Parathyroid adenoma (tissue), 2 donors: ENCODE data around the gene RNF126.
"Not testable (repeated sequence)": the region's sequence is repeated elsewhere in the genome, so short reads cannot be mapped to it uniquely, and the experiment has no call there.

Experiments used
- H2AFZ ChIP-seq: fragments of 300-600 bp; sonication (generic); one replicate; pipeline ENCODE4 v1.7.0; 2017; ENCODE audit warnings: antibody characterized with exemption, mild to moderate bottlenecking
- H3K27ac ChIP-seq: fragments of 300-600 bp; sonication (generic); one replicate; pipeline ENCODE4 v1.7.0; 2017
- H3K27me3 ChIP-seq: fragments of 300-600 bp; sonication (generic); one replicate; pipeline ENCODE4 v1.7.0; 2017; ENCODE audit warnings: low read length; ENCODE audit not compliant: control insufficient read depth, insufficient read depth
- H3K36me3 ChIP-seq: fragments of 300-600 bp; sonication (generic); one replicate; pipeline ENCODE4 v1.7.0; 2017; ENCODE audit warnings: low read length; ENCODE audit not compliant: control insufficient read depth, insufficient read depth
- H3K4me1 ChIP-seq: fragments of 300-600 bp; sonication (generic); one replicate; pipeline ENCODE4 v1.7.0; 2017; ENCODE audit warnings: control low read depth
- H3K4me2 ChIP-seq: fragments of 300-600 bp; sonication (generic); one replicate; pipeline ENCODE4 v1.7.0; 2017; ENCODE audit warnings: low read length
- H3K4me3 ChIP-seq: fragments of 300-600 bp; sonication (generic); one replicate; pipeline ENCODE4 v1.7.0; 2017; ENCODE audit warnings: low read depth, low read length
- H3K79me2 ChIP-seq: fragments of 300-600 bp; sonication (generic); one replicate; pipeline ENCODE4 v1.7.0; 2017; ENCODE audit warnings: control low read depth
- H3K9ac ChIP-seq: fragments of 300-600 bp; sonication (generic); one replicate; pipeline ENCODE4 v1.7.0; 2017; ENCODE audit warnings: mild to moderate bottlenecking
- H3K9me3 ChIP-seq: fragments of 300-600 bp; sonication (generic); one replicate; pipeline ENCODE4 v1.7.0; 2017; ENCODE audit warnings: low read length; ENCODE audit not compliant: control insufficient read depth
- TF ChIP-seq, protein P1 (sequence below): fragments of 300-600 bp; sonication (generic); IDR thresholded peaks from one replicate; pipeline ENCODE4 v1.7.0; 2017; ENCODE audit warnings: antibody characterized with exemption, mild to moderate bottlenecking
- donor health status: primary hyperparathyroidism.

The RNF126 gene

DNA sequence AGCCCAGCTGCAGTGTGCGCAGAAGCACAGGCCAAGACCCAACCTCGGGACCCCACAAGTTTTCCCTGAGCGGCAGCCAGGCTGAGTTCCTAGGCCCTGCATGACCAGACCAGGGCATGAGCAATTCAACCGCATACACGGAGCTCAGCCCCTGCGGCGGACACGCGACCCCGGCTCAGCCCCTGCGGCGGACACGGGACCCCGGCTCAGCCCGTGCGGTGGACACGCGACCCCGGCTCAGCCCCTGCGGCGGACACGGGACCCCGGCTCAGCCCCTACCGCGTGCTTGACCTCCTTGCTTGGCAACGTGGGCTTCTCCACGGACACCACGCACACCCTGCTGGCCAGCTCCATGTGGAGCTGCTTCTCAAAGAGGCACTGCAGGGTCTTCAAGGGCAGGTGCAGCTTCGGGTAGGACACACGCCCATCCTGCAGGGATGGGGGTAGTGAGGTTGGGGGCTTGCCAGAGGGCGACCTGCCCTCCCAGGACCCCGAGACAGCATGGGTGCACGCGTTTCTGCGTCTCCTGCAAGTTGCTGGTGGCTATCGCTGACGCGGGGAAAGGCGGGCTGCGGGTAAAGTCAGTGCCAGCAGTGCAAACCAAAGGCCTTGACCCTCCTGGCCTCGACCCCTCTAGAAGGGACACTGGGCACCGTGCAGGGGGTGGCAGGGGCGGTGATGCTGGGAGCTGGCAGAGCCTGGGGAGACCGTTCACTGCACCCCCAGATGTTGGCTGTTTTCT is 39.7 kb downstream of the RNF126 start:
- Histone ChIP-seq H3K4me2 (no peak overlapping the region), H3K27me3 (no peaks in the 10 kb centered on the region), H3K4me3 (no peak overlapping the region), H3K36me3 (no peaks in the 10 kb centered on the region), H3K79me2 (no peaks in the 10 kb centered on the region), H3K27ac (no peak overlapping the region), H3K9me3 (no peaks in the 10 kb centered on the region), H3K4me1 (no peaks in the 10 kb centered on the region), H2AFZ (no peak overlapping the region), H3K9ac (no peak overlapping the region)
- TF ChIP-seq, protein P1, sequence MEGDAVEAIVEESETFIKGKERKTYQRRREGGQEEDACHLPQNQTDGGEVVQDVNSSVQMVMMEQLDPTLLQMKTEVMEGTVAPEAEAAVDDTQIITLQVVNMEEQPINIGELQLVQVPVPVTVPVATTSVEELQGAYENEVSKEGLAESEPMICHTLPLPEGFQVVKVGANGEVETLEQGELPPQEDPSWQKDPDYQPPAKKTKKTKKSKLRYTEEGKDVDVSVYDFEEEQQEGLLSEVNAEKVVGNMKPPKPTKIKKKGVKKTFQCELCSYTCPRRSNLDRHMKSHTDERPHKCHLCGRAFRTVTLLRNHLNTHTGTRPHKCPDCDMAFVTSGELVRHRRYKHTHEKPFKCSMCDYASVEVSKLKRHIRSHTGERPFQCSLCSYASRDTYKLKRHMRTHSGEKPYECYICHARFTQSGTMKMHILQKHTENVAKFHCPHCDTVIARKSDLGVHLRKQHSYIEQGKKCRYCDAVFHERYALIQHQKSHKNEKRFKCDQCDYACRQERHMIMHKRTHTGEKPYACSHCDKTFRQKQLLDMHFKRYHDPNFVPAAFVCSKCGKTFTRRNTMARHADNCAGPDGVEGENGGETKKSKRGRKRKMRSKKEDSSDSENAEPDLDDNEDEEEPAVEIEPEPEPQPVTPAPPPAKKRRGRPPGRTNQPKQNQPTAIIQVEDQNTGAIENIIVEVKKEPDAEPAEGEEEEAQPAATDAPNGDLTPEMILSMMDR = no peak

DNA sequence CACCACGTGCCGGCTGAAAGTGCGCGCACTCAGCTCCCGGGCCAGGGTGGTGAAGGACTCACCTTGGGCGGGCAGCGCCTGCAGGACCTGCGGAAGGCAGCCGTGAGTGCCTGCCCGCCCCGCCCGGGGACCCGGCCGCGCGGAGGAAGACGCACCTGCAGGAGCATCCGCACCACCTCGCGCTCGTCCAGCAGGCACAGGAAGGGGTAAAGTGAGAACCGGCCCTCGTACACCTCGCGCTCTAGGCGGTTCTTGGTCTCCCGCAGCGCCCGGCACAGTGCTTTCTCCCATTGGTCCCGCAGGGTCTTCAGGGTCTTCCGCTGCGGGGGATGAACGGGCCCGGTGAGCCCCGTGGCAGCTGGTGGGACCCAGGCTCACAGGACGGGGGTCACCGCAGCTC is 40.3 kb downstream of the RNF126 start:
- Histone ChIP-seq H3K79me2 (no peaks in the 10 kb centered on the region), H3K27me3 (no peaks in the 10 kb centered on the region), H3K4me2 (no peak overlapping the region), H3K9me3 (no peaks in the 10 kb centered on the region), H3K9ac (no peak overlapping the region), H3K4me3 (no peak overlapping the region), H3K36me3 (no peaks in the 10 kb centered on the region), H2AFZ (no peak overlapping the region), H3K4me1 (no peaks in the 10 kb centered on the region), H3K27ac (no peak overlapping the region)
- TF ChIP-seq, protein P1 = no peak

DNA sequence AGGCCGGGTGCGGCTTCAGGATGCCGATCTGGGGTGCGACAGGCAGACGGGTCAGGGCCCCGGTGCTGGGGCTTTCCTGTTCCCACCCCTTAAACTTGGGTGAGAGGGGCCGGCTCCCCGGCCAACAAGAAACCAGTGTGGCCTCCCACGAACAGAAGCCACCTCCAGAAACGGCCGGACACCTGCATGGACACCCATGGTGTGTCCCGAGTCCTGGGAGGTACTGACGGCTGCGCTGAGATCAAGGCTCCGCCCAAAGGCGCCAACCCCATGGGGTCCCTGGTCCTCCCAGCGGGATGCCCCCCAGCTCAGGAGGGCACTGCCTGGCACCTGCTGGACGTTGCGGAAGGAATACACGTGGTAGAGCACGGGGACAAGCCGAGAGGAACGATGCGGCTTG is 41.2 kb downstream of the RNF126 start:
- no peaks in the 10 kb centered on the region for H3K27me3 ChIP-seq
- H3K4me2 ChIP-seq = no peak overlapping the region
- TF ChIP-seq, protein P1 = no peak
- no peaks in the 10 kb centered on the region for H3K4me1 ChIP-seq
- no peaks in the 10 kb centered on the region for H3K9me3 ChIP-seq
- H3K9ac ChIP-seq = no peak overlapping the region
- no peak overlapping the region for H2AFZ ChIP-seq
- no peaks in the 10 kb centered on the region for H3K79me2 ChIP-seq
- no peak overlapping the region for H3K4me3 ChIP-seq
- H3K27ac ChIP-seq = no peak overlapping the region
- H3K36me3 ChIP-seq = no peaks in the 10 kb centered on the region

DNA sequence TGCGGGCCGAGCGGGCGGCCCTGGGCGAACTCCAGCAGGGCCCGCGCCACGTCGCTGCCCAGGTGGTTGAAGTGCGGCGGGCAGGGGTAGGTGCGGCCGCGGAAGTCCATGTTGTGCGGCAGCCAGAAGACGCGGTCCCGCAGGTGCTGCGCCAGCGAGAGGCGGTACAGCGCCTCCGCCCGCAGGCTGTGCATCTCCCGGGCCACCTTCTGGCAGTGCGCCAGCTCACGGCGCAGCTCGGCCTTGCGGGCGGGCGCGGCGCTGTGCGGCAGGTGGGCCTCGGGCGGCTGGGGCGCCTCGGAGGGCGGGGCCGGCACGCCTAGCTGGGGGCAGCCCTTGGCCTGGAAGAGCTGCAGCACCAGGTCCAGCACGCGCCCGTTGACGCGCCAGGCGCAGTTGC is 41.8 kb downstream of the RNF126 start:
- not testable (repeated sequence) for H3K9me3 ChIP-seq, H3K36me3 ChIP-seq, H3K79me2 ChIP-seq, H3K9ac ChIP-seq, H3K4me1 ChIP-seq, H3K4me2 ChIP-seq, H3K4me3 ChIP-seq, H3K27me3 ChIP-seq, H3K27ac ChIP-seq, H2AFZ ChIP-seq

DNA sequence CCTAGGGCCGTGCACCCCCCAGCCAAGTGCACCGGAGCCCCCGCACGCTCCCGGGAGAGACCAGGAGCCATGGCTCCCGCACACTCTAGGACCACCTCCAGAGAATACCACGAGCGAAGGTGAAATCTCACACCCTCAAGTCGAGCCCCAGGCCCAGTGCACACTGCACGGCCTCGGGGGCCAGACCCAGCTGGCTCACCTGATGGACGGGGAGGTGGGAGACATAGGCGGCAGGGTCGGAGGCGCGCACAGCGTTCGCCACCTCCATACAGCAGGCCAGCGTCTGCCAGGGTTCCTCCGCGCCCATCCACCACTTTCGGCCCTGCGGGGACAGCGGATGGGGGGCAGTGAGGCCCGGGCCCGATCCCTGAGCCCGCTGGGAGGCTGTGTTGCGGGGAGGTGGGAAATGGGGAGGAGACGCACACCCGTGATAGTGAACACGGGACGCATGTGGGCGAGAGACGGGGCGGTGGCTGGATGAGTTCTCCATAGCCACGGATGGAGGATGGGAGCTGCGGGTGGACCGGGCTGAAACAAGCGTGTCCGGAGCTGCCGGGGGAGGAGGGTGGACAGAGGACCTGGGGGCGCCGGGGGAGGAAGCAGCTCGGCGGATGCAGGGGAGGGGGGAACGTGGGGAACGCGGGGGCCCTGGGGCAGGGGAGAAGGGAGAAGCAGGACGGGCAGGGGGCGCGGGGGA is 42.7 kb downstream of the RNF126 start:
- Histone ChIP-seq H3K36me3 (no peaks in the 10 kb centered on the region), H3K9ac (no peak overlapping the region), H3K79me2 (no peaks in the 10 kb centered on the region), H3K27me3 (no peaks in the 10 kb centered on the region), H3K27ac (no peak overlapping the region), H2AFZ (no peak overlapping the region), H3K9me3 (no peaks in the 10 kb centered on the region), H3K4me3 (no peak overlapping the region), H3K4me2 (no peak overlapping the region), H3K4me1 (no peaks in the 10 kb centered on the region)
- TF ChIP-seq, protein P1 = no peak
